Lung (tissue), 12 donors: ENCODE results near the gene CYP19A1. TPM values are rescaled to one million over a fixed set of nuclear protein-coding genes. Genes with fewer than 3 reads are reported as not detected.
A peak's percentile ranks its signal among the peaks of the same experiment; 100 is the strongest.

Source experiments
- ATAC-seq: fragments of 200-7000 bp; cut with Tn5 transposase; one replicate; pipeline ENCODE4 v1.9.1; 2020; ENCODE audit warnings: moderate number of reproducible peaks; ENCODE audit not compliant: insufficient read depth, low FRiP score
- DNase-seq, 3 donors: peaks; one replicate each; pipeline ENCODE4 v3.0.0-alpha.2; 2013 to 2017
- H3K27ac ChIP-seq, 2 donors: one replicate each; pipeline ENCODE4 v1.5.1; 2013; ENCODE audit warnings: mild to moderate bottlenecking in 2 of 2, moderate library complexity in 2 of 2, control low read depth in 1 of 2, inconsistent platforms in 1 of 2, low read depth in 1 of 2, low read length in 1 of 2
- H3K27me3 ChIP-seq, 3 donors: one replicate each; pipeline ENCODE4 v1.5.1; 2013; ENCODE audit warnings: low read length in 2 of 3; ENCODE audit not compliant: control insufficient read depth in 3 of 3, insufficient read depth in 3 of 3
- H3K36me3 ChIP-seq, 4 donors: one replicate each; pipeline ENCODE4 v1.5.1; 2013; ENCODE audit warnings: low read length in 4 of 4, mild to moderate bottlenecking in 1 of 4, moderate library complexity in 1 of 4; ENCODE audit not compliant: control insufficient read depth in 4 of 4, insufficient read depth in 4 of 4
- H3K4me1 ChIP-seq, 5 donors: one replicate each; pipeline ENCODE4 v1.5.1; 2013; ENCODE audit warnings: low read length in 5 of 5, mild to moderate bottlenecking in 2 of 5, moderate library complexity in 1 of 5; ENCODE audit not compliant: control insufficient read depth in 5 of 5, insufficient read depth in 5 of 5
- H3K4me3 ChIP-seq: one replicate; pipeline ENCODE4 v1.5.1; 2013; ENCODE audit warnings: mild to moderate bottlenecking, control low read depth, moderate library complexity
- H3K9ac ChIP-seq, 2 donors: one replicate each; pipeline ENCODE4 v1.5.1; 2013; ENCODE audit warnings: low read length in 2 of 2, control low read depth in 1 of 2; ENCODE audit not compliant: insufficient read depth in 1 of 2
- H3K9me3 ChIP-seq, 4 donors: one replicate each; pipeline ENCODE4 v1.5.1; 2013; ENCODE audit warnings: low read length in 3 of 4, mild to moderate bottlenecking in 1 of 4, moderate library complexity in 1 of 4; ENCODE audit not compliant: control insufficient read depth in 4 of 4, insufficient read depth in 3 of 4
- CTCF ChIP-seq: IDR thresholded peaks from 2 replicates; pipeline ENCODE4 v1.5.1; 2012; ENCODE audit warnings: mild to moderate bottlenecking; ENCODE audit errors: control extremely low read depth, extremely low read depth
- WGBS, 2 donors: extraction: QIAGEN DNeasy Blood & Tissue Kit; methylation state at CpG; one replicate each; pipeline ENCODE4 v1.1.7; 2013; 5-methylcytosine and 5-hydroxymethylcytosine counted together
- polyA plus RNA-seq, 2 donors: library from polyadenylated mRNA; stranded (reverse); fragments of 200-250 nt; gene quantifications; one replicate each; pipeline ENCODE4 v1.2.1, GENCODE V29; 2013
- total RNA-seq, 2 donors: library from RNA; depleted of rRNA in 1 of 2; stranded (reverse); fragments of >200 nt in 1 of 2; gene quantifications; one replicate each; pipeline ENCODE4 v1.2.1, GENCODE V29; 2014 to 2021
- donor health status: control.
- donor health status: control.
- donor health status: Bipolar disorder and iron deficiency.
- donor health status: healthy.
- donor health status: DM: yes; HTN: yes; CAD: no.

Gene CYP19A1
- total and polyA plus RNA-seq, 4 donors = 0.37 to 9.6 (median 2.4) TPM

- DNase-seq = no peak
- H3K4me1 ChIP-seq = peaks cover 0 to 11% (median 3%) of the 10 kb centered on the region in 5 donors
- TF ChIP-seq CTCF = no peak
- H3K9me3 ChIP-seq = no peaks in the 10 kb centered on the region
- H3K27me3 ChIP-seq = peaks cover 0 to 2% (median 0%) of the 10 kb centered on the region in 3 donors
- no peak overlapping the region for H3K9ac ChIP-seq
- 96 to 97% methylated on average over 3 of the region's 3 CpGs for WGBS, 2 donors
- no peak for ATAC-seq
- H3K36me3 ChIP-seq = no peaks in the 10 kb centered on the region
- H3K27ac ChIP-seq = no peak overlapping the region
- no peak overlapping the region for H3K4me3 ChIP-seq
These were observed 12.3 kb upstream of the CYP19A1 start for GRCh38 chr15:51350723-51351122.

- no peak for ATAC-seq
- H3K4me3 ChIP-seq = no peak overlapping the region
- peak overlapping the region in 1 of 2 donors; percentile 29 for H3K27ac ChIP-seq
- 37 to 80% methylated on average over 4 of the region's 4 CpGs for WGBS, 2 donors
- DNase-seq = no peak
- no peak overlapping the region for H3K9ac ChIP-seq
- H3K9me3 ChIP-seq = no peaks in the 10 kb centered on the region
- peaks cover 0 to 11% (median 3%) of the 10 kb centered on the region in 5 donors for H3K4me1 ChIP-seq
- peaks cover 0 to 2% (median 0%) of the 10 kb centered on the region in 3 donors for H3K27me3 ChIP-seq
- H3K36me3 ChIP-seq = no peaks in the 10 kb centered on the region
- TF ChIP-seq CTCF = no peak
These were observed 10.9 kb upstream of the CYP19A1 start for GRCh38 chr15:51349156-51349844.

- peaks cover 0 to 2% (median 0%) of the 10 kb centered on the region in 3 donors for H3K27me3 ChIP-seq
- 56 to 59% methylated on average over 5 of the region's 5 CpGs for WGBS, 2 donors
- peaks cover 0 to 11% (median 3%) of the 10 kb centered on the region in 5 donors for H3K4me1 ChIP-seq
- no peaks in the 10 kb centered on the region for H3K36me3 ChIP-seq
- no peak for DNase-seq
- H3K9ac ChIP-seq = no peak overlapping the region
- ATAC-seq = no peak
- H3K4me3 ChIP-seq = no peak overlapping the region
- no peak for TF ChIP-seq CTCF
- H3K9me3 ChIP-seq = no peaks in the 10 kb centered on the region
- H3K27ac ChIP-seq = no peak overlapping the region
These were observed 10.3 kb upstream of the CYP19A1 start for GRCh38 chr15:51348688-51349087.
